Neural progenitor cell (in vitro differentiated cells): ENCODE measurements around the gene GSE1.

Experiments used
- CTCF ChIP-seq: fragments of 200-600 bp; sonication (generic); IDR thresholded peaks from 2 replicates; pipeline ENCODE4 v1.5.1; 2017; ENCODE audit warnings: antibody characterized with exemption, mild to moderate bottlenecking
- EZH2 ChIP-seq: fragments of 200-600 bp; sonication (generic); IDR thresholded peaks from 2 replicates; pipeline ENCODE4 v1.6.1; 2017; ENCODE audit warnings: antibody characterized with exemption, mild to moderate bottlenecking, moderate library complexity

- TF ChIP-seq CTCF = no peak
- TF ChIP-seq EZH2 = no peak
These were observed 27.5 kb downstream of the GSE1 start for GRCh38 chr16:85640585-85640984.
